Activated CD8-positive, alpha-beta memory T cell treated with anti-CD3 and anti-CD28 coated beads for 36 hours (primary cell): ENCODE results near the gene SELENON. TPM values are rescaled to one million over a fixed set of nuclear protein-coding genes. Genes with fewer than 3 reads are reported as not detected.

Source experiments
- CTCF ChIA-PET: fragments of 350-600 bp; sonication (Branson Sonifier 250); formaldehyde crosslinking; loops from one replicate; lab custom pipeline; 2021; ENCODE audit warnings: antibody characterized with exemption; lab: Charles Lee
- POLR2A ChIA-PET: fragments of 350-600 bp; sonication (Branson Sonifier 250); formaldehyde crosslinking; loops from one replicate; lab custom pipeline; 2021; ENCODE audit warnings: antibody characterized with exemption; lab: Charles Lee
- total RNA-seq, 2 experiments: library from RNA; stranded (reverse); gene quantifications; one replicate each; pipeline ENCODE4 v1.2.3, GENCODE V29; 2021

Gene SELENON
- total RNA-seq, 2 experiments from 2014 or later = 10.1 to 10.6 TPM

DNA sequence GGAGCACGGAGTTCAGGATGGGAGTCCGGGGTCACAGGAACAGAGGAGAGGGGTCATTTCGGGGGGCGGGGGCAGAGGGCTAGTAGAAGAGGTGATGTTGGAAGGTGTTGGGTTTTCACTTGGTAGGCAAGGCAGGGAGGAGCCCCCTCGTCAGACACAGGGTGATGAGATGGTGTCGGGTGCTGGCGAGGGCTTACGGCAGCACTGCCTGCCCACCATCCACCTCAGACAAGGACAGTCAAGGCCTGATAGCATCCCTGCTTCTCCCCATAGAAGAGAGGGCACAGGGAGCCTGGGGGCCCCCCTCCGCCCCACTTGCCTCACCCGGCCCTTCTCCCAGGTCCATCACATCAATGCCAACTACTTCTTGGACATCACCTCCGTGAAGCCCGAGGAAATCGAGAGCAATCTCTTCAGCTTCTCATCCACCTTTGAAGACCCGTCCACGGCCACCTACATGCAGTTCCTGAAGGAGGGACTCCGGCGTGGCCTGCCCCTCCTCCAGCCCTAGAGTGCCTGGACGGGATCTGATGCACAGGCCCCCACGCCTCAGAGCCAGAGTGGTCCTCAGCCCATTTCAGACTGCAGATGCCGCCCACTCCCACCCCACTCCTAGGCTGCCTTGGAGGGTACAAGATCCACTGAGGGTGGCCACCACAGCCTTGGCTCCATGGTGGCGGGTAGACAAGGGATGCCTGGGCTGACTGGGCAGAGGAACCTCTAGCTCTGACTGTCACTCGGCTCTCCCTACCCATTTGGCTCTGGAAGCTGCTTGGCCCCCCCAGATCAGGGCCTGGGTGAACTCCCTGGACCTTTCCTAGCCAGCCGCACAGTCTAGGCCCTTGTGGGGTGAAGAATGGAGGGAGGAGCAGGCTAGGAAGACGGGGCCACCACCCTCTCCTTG is 15.5 kb downstream of the SELENON start:
- ChIA-PET POLR2A (no interaction called here), CTCF (no interaction called here)

DNA sequence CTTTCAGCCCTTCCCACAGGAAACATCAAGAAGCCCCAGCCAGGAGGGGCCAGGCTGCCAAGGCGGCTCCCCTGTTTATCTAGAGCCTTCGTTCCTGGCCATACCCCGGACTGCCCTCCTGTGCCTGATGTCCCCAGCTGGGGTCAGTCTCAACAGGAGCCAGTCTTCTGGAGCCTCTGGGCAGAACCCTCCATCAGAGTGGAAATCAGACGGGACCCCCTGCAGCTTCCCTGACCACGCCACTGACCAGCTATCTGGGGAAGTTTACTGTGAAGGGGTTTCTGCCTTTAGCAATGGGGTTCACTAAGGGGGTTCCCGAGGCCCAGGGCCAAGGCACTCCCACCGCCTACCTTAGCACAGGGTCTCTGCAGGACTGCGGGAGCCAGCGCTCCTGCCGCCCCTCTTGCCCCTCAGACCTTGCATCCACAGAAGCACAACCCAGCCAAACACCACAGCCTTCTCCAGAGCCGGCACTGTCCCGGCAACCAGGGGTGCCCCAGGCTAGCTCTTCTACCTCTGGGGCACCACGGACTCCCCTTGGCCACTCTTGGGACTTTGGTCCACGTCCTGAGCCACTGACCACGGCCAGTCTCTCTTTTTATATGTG is 16.2 kb downstream of the SELENON start:
- POLR2A ChIA-PET = no interaction called here
- CTCF ChIA-PET = no interaction called here

DNA sequence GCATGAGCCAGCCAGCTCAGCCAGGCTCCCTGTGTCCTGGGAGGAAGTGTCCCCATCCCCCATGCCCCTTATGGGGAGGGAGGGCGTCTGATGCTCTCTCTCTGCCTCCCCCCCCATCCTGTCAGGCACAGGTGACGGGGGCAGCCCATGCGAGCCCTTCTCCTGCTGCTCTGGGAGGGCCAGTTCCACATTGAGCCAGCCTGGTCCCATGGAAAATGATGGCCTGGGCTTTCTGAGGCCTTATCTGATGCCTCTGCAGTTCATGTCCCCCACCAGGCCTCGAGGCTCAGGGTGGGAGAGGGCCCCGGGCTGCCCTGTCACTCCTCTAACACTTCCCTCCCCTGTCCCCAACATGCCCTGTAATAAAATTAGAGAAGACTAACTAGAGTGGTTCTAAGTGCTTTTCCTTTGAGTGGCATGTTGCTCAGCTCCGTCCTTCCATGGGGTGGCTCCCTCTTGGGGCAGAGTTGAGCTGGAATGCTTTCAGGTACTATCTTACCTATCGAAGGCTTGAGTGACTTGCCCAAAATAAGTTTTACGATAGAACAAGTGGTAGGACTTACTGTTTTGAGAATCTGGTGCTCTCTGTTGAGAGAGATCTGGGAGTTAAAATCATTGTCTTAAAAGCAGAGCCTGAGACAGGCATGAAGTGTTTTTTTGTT is 18.0 kb downstream of the SELENON start:
- ChIA-PET POLR2A (no interaction called here), CTCF (no interaction called here)

DNA sequence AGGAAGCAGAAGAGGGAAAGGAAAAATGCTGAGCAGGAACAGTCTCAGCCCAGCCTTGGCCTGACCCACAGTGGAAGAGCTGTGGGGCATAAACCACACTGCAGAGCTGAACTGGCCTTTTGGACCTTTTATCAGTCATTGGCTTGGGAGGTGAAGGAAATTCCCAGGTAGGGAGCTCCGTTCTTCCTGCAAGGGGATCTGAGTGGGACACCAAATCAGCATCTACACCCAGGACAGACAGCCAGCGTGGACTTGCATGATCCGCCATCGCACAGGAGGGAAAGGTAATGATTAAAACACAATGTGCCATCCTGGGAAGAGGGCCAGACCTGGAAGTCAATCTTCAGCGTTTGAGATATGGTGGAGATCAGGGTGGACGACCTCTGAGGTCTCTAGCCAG is 18.6 kb downstream of the SELENON start:
- CTCF ChIA-PET = no interaction called here
- POLR2A ChIA-PET = no interaction called here

DNA sequence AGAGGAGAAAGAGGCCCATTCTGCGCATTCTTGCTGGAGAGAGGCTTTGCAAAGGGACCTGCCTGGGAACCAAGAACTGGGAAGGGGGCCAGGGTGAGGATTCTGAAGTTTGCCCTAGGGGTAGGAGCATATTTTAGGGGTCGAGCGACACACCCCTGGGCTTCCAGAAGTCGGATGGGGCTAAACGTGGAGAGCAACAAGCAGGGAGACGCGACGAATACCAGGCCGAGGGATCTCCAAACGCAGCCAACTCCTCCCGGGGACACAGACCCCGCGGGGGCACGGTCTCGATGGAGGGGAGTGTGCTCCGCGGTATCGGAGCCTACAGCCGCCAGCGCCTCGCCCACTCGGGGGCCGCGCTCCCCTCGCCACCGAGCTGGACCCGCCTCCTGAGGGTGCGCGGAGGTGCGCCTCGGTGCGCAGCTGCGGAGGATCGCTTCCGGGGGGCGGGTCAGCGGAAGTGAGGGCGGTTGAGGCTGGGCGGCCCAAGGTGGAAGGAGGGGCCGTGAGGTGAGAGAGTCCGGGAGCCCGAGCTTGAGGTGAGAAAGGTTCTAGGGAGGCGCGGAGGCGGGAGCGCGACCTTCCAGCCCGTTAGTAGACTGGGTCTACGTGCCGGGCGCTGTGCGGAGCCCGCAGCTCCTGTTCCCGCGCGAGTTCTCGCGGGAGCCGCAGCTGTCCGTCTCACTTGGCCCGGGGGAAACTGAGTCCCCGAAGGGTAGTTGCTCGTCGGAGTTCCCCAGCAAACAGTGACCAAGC is 19.7 kb downstream of the SELENON start, which contains the start of gene MTFR1L:
MTFR1L (plus strand) TSS at position 464 of the 756 bp plus-strand sequence. CDS start 3,151 bp downstream, outside the sequence.
- ChIA-PET CTCF (interaction anchor here (0.6 to 0.9 kb wide), 3 partner anchors 11 to 72 kb away, joined by 3 to 4 read pairs (median 3); no protein-coding TSS in a partner anchor), POLR2A (interaction anchor here (0.7 to 1.5 kb wide), 5 partner anchors 55 to 391 kb away, joined by 3 to 6 read pairs (median 3); partner anchors contain the start of gene STMN1)

DNA sequence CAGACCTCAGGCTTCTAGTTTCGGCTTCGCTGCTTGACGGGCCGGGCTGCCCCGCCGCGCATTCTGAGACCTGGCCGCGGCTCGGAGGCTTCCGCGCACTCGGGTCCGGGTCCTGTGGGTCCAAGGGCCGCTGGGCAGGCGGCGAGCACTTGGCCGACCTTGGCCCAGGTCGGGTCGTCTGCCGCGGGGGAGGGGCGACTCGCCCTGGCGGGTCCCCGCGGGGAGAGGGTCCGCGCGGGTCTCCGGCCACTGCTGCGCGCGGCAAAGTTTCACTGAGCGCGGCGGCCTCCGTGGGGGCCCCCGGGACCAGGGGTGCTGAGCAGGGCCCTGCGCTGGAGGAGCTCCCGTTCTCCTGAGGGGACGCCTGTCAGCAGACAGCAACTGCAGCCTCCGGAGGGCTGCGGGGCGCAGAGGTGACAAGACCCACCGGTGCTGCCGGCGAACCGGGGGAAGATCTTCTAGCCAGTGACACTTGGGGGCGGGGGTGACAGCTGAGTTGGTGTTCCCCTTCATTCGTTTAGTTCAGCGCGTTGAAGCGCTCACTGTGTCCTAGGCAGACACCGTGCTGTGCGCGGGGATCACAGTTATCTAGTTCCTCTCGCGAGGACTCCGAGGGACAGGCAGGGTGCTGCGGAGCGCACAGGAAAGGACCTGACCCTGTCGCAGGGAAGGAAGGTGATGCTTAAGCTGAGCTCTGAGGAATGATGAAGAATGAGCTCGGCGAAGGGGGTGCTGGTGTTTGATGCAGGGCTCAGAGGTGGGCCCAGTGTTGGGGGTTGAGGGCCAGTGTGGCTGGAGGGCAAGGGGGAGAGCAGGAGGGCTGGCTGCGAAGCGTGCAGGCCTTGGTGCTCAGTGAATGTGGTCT is 20.5 kb downstream of the SELENON start:
- POLR2A ChIA-PET = interaction anchor here (0.7 to 1.5 kb wide), 6 partner anchors 21 to 392 kb away, joined by 3 to 6 read pairs (median 3); partner anchors contain the start of gene STMN1
- CTCF ChIA-PET = interaction anchor here (0.6 to 0.9 kb wide), 2 partner anchors 12 to 71 kb away, joined by 3 read pairs; no protein-coding TSS in a partner anchor

DNA sequence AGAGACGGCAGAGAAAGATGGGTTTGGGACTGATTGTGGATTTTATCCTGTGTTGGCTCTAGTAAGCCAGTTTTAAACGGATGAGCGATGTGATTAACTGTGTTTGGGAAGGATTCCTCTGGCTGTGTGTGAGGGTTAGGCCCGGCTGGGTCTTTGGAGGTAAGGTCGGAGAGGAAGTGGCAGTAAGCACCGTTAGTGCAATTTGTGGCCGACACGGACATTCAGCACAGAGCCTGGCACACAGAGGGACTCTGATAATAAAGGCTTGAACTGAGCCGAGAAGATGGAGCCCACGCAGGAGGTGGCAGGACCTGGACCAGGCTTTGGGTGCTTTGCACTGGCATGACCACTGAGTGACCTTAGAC is 21.1 kb downstream of the SELENON start:
- POLR2A ChIA-PET = interaction anchor here (1.0 to 1.3 kb wide), 2 partner anchors 22 to 55 kb away, joined by 3 read pairs; no protein-coding TSS in a partner anchor

DNA sequence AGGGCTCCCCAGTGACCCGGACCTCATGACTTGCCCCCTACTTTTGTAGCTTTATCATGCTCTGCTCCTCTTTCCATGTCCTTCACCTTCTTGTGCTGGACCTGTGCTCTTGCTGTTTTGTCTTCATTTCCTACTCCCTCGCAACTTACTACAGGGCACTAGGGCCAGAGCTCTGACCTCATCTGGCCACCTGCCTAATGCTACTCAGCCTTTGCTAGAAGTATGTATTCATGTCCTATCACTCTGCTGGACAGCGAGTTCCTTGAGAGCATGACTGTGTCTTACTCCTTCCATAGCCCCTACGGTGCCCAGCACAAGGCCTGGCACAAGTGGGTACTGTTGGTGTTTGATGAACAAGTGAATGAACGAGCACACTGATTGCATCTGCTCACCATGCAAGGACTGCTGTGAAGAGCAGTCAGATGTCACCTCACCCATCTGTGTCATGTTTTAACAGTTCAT is 21.7 kb downstream of the SELENON start:
- ChIA-PET CTCF (no interaction called here), POLR2A (interaction anchor here (1.1 kb wide), 1 partner anchor 214 kb away, joined by 6 read pairs; no protein-coding TSS in a partner anchor)

More for the DNA sequence above, 21.1 kb downstream of the SELENON start:
- CTCF ChIA-PET = no interaction called here

DNA sequence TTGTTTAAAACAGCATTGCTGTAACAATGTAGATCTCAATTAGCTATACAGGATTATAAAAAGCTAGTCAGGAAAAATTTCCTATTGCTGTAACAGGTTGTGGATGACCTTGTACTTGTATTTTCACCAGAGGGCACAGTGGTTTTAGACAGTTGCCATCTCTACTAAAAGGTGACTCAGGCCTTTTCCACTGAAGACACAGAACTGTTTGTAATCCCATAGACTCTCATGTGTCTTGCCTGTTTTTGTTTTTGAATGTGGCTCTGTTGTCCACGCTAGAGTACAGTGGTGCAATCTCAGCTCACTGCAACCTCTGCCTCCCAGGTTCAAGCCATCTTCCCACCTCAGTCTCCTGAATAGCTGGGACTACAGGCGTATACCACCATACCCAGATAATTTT is 25.6 kb downstream of the SELENON start:
- CTCF ChIA-PET = no interaction called here

DNA sequence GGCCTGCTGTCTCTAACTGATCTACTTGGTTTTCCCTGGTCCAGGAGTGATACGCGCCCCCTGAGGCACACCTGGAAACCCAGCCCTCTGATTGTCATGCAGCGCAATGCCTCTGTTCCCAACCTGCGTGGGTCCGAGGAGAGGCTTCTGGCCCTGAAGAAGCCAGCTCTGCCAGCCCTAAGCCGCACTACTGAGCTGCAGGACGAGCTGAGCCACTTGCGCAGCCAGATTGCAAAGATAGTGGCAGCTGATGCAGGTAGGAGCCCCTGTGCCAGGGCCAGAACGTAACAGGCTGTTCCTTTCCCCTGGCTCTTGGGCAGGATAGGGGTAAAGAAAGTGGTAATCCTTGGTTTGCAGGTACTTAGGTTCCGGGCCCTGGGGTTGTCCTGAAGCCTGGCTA is 26.6 kb downstream of the SELENON start:
- CTCF ChIA-PET = no interaction called here
- POLR2A ChIA-PET = interaction anchor here (1.1 kb wide), 1 partner anchor 495 kb away, joined by 3 read pairs; no protein-coding TSS in a partner anchor

More for the DNA sequence above, 25.6 kb downstream of the SELENON start:
- POLR2A ChIA-PET = no interaction called here

DNA sequence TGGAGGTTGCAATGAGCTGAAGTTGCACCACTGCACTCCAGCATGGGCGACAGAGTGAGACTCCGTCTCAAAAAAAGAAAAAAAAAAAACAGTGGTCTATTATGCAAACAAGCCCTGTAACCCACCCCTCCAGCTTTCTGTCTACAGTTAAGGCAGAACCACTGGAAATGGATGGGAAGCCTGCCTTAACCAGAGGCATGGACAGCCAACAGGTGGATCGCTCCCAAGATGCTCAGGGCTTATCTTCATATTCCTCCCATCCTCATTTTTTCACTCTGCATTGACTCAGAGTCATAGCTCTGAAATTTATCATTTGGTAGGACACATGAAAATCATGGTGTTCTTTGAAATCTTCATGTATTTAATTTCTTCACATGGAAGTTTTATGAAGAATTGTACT is 28.5 kb downstream of the SELENON start:
- CTCF ChIA-PET = no interaction called here

DNA sequence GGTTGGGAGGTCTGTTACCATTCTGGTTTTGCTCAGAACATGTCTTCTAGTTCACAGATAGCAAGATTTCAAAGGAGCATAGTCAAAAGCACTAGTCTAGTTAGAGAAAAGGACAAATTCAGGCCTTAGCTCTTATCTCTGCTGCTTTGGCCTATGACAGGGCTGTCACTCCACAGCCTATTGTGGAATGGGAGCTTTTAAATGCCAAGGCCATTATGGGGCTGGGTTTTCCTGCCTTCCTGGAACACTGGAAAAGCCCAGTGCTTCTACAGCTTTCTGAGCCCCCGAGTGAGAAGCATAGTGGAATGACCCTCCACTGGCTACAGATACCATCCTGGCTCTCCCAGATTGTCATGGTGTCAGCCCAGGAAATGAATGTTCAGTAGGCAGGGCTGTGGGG is 29.1 kb downstream of the SELENON start:
- POLR2A ChIA-PET = no interaction called here

More for the DNA sequence above, 28.5 kb downstream of the SELENON start:
- POLR2A ChIA-PET = no interaction called here

DNA sequence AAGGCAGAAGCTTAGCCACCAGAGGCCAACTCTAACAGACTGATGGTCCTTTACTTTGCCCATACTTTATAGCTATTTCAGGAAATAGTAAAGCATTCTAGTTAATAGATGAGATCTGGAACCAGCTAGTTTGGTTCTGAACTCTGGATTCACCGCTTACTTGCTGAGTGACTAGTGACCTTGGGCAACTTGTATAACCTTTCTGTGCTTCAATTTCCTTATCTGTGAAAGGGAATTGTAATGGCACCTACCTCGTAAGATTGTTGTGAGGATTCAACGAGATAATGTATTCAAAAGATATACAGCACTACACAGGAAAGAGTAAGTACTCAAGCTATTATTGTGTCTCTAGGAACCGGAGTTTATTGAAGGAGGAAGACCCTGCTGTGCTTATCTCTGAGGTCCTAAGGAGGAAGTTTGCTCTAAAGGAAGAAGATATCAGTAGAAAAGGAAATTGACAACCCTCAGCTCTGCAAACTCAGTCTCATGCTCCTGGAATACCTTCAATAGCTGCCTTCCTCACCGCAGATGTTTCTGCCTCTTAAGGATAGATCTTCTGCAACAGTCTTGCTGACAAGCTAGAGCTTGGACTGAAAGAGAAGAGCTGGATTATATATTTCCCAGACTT is 31.7 kb downstream of the SELENON start:
- ChIA-PET CTCF (interaction anchor here (1.8 kb wide), 1 partner anchor 12 kb away, joined by 4 read pairs; the partner anchor contains the start of gene MTFR1L), POLR2A (no interaction called here)

More for the DNA sequence above, 29.1 kb downstream of the SELENON start:
- CTCF ChIA-PET = no interaction called here

DNA sequence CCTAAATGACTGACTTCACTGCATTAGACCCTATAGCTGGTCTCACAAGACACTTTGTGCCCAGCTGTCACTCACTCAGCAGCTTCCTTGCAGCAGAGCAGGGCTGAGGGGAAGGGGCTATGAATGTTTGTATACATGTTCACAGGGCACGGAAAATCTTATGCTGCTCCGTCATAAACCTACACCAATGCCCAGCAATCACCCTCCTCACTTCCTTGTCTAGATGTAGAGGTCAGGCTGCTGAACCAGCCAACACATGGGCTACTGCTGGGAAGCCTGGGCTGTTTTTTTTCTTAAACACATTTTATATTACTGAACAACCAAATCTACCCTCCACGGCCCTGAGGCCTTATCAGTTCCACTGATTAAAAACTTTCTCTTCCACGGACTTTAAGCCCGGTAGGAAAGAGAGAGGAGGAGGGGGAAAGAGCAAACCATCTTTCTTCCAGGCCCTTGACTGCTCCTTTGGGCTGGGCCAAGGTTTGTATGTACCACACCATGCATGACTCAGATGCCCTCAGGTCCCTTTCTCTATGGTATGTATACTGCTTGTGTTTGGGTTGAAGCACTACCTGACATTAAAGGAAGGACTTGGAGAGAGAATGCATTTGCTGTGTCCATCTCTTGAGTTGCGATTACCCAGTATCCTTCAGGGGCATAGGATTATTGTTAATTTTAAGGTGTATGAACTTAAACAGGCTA is 32.5 kb downstream of the SELENON start:
- CTCF ChIA-PET = no interaction called here
- POLR2A ChIA-PET = no interaction called here

DNA sequence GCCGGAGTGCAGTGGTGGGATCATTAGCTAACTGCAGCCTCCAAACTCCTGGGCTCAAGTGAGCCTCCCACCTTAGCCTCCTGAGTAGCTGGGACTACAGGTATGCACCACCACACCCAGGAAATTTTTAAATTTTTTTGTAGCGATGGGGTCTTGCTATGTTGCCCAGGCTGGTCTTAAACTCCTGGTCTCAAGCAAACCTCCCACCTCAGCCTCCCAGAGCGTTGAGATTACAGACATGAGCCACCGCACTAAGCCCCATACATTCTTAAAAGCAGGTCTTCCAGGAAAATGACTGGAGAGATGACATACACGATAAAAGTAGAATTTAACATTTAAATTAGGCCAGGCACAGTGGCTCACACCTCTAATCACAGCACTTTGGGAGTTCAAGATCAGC is 33.2 kb downstream of the SELENON start:
- POLR2A ChIA-PET = no interaction called here
- CTCF ChIA-PET = no interaction called here

DNA sequence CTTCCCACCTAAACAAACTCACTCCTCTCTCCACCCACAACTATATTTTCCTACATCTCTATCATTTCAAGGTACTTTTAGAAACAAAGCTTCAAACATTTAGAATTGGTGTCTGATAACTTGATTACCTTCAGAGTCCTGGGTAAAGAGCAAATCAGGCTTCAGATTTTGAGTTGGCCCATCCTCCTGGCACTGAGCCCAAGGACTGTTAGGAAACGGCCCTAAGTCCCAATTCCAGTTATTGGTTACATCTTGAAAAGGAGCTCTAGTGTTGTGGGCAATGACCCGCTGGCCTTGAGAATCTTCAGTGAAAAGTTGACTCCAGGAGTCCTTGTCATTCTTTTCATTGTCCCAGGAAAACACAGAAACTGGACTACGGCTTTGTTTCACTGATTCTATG is 34.9 kb downstream of the SELENON start:
- CTCF ChIA-PET = interaction anchor here (0.6 kb wide), 1 partner anchor 27 kb away, joined by 4 read pairs; no protein-coding TSS in a partner anchor
- POLR2A ChIA-PET = interaction anchor here (0.9 kb wide), 1 partner anchor 933 kb away, joined by 8 read pairs; no protein-coding TSS in a partner anchor
